ENCODE measurements around the gene PTH1R.

Gene PTH1R

GRCh38 chr3:46844881-46845312, 32.6 kb upstream of the PTH1R start:
- no peak overlapping the region for H2BK12ac ChIP-seq (ENCODE audit: low read length in 2 of 2)
- peak overlapping the region; percentile 87 for H3K9ac ChIP-seq (ENCODE audit: low read length)

GRCh38 chr3:46845397-46845859, 32.1 kb upstream of the PTH1R start:
- Histone ChIP-seq H2AFZ (ENCODE audit: low read depth, low read length) (peak overlapping the region; percentile 100), H3K79me1 (replicated peaks; ENCODE audit: low read length, poor library complexity, severe bottlenecking) (no peaks in the 10 kb centered on the region), H4K91ac (ENCODE audit: low read length) (peak overlapping the region; percentile 91), H2BK15ac (ENCODE audit: low read depth, poor library complexity, severe bottlenecking) (peak overlapping the region; percentile 6), H3K27ac (ENCODE audit: low read length, poor library complexity, severe bottlenecking) (peak overlapping the region; percentile 47), H3K4ac (ENCODE audit: low read depth in 1 of 2, low read length in 2 of 2) (peak overlapping the region; percentile 65 to 85), H3K14ac (ENCODE audit: low read length in 2 of 2) (peak overlapping the region in 1 of 2 experiments; percentile 83), H3K4me2 (ENCODE audit: low read length, poor library complexity, severe bottlenecking) (peak overlapping the region; percentile 79), H2BK12ac (ENCODE audit: low read length in 2 of 2) (peak overlapping the region in 1 of 2 experiments; percentile 54), H2BK5ac (ENCODE audit: low read depth, low read length, poor library complexity, severe bottlenecking) (no peak overlapping the region), H4K8ac (ENCODE audit: low read length) (peak overlapping the region; percentile 99), H3K4me3 (ENCODE audit: insufficient read depth in 1 of 2, low read depth in 1 of 2, low read length in 2 of 2) (peak overlapping the region; percentile 60 to 69), H2AK5ac (ENCODE audit: low read length, severe bottlenecking) (no peak overlapping the region), H2BK120ac (ENCODE audit: low read depth, low read length) (peak overlapping the region; percentile 83), H3K18ac (ENCODE audit: low read depth in 1 of 2, low read length in 2 of 2) (peak overlapping the region; percentile 90 to 97), H3K9me3 (ENCODE audit: control insufficient read depth, low read length) (peaks cover 23% of the 10 kb centered on the region), H3K4me1 (ENCODE audit: control insufficient read depth, insufficient read depth, low read depth, low read length) (peaks cover 17% of the 10 kb centered on the region), H3K23ac (ENCODE audit: low read length in 2 of 2) (no peak overlapping the region), H3K9ac (ENCODE audit: low read length) (peak overlapping the region; percentile 87), H3K27me3 (ENCODE audit: control insufficient read depth in 1 of 2, insufficient read depth in 1 of 2, low read length in 2 of 2) (no peaks in the 10 kb centered on the region), H3K36me3 (ENCODE audit: control insufficient read depth in 1 of 2, insufficient read depth in 2 of 2, low read depth in 1 of 2, low read length in 2 of 2) (no peaks in the 10 kb centered on the region)
- DNase-seq = peak; percentile 75
- 9% methylated on average over 23 of the region's 23 CpGs for WGBS

More at GRCh38 chr3:46844881-46845312, 32.6 kb upstream of the PTH1R start:
- Histone ChIP-seq H2BK15ac (ENCODE audit: low read depth, poor library complexity, severe bottlenecking) (peak overlapping the region; percentile 6), H4K91ac (ENCODE audit: low read length) (peak overlapping the region; percentile 6), H3K36me3 (ENCODE audit: control insufficient read depth in 1 of 2, insufficient read depth in 2 of 2, low read depth in 1 of 2, low read length in 2 of 2) (no peaks in the 10 kb centered on the region), H2BK5ac (ENCODE audit: low read depth, low read length, poor library complexity, severe bottlenecking) (no peak overlapping the region), H3K4me3 (ENCODE audit: insufficient read depth in 1 of 2, low read depth in 1 of 2, low read length in 2 of 2) (peak overlapping the region in 1 of 2 experiments; percentile 69), H2AFZ (ENCODE audit: low read depth, low read length) (peak overlapping the region; percentile 100), H3K14ac (ENCODE audit: low read length in 2 of 2) (no peak overlapping the region), H3K27ac (ENCODE audit: low read length, poor library complexity, severe bottlenecking) (no peak overlapping the region), H2BK120ac (ENCODE audit: low read depth, low read length) (no peak overlapping the region), H3K9me3 (ENCODE audit: control insufficient read depth, low read length) (peaks cover 27% of the 10 kb centered on the region), H2AK5ac (ENCODE audit: low read length, severe bottlenecking) (no peak overlapping the region), H3K27me3 (ENCODE audit: control insufficient read depth in 1 of 2, insufficient read depth in 1 of 2, low read length in 2 of 2) (no peaks in the 10 kb centered on the region), H3K4me1 (ENCODE audit: control insufficient read depth, insufficient read depth, low read depth, low read length) (peaks cover 17% of the 10 kb centered on the region), H3K4ac (ENCODE audit: low read depth in 1 of 2, low read length in 2 of 2) (no peak overlapping the region), H3K4me2 (ENCODE audit: low read length, poor library complexity, severe bottlenecking) (peak overlapping the region; percentile 79), H3K18ac (ENCODE audit: low read depth in 1 of 2, low read length in 2 of 2) (peak overlapping the region in 1 of 2 experiments; percentile 90), H4K8ac (ENCODE audit: low read length) (peak overlapping the region; percentile 99), H3K23ac (ENCODE audit: low read length in 2 of 2) (no peak overlapping the region), H3K79me1 (replicated peaks; ENCODE audit: low read length, poor library complexity, severe bottlenecking) (no peaks in the 10 kb centered on the region)
- WGBS = 37% methylated on average over 10 of the region's 11 CpGs
- no peak for DNase-seq

GRCh38 chr3:46845860-46846623, 31.5 kb upstream of the PTH1R start:
- Histone ChIP-seq H2BK120ac (ENCODE audit: low read depth, low read length) (peak overlapping the region; percentile 83), H3K4me2 (ENCODE audit: low read length, poor library complexity, severe bottlenecking) (peak overlapping the region; percentile 79), H3K4me3 (ENCODE audit: insufficient read depth in 1 of 2, low read depth in 1 of 2, low read length in 2 of 2) (peak overlapping the region; percentile 60 to 71), H3K79me1 (replicated peaks; ENCODE audit: low read length, poor library complexity, severe bottlenecking) (no peaks in the 10 kb centered on the region), H2AK5ac (ENCODE audit: low read length, severe bottlenecking) (no peak overlapping the region), H4K8ac (ENCODE audit: low read length) (peak overlapping the region; percentile 99), H3K27me3 (ENCODE audit: control insufficient read depth in 1 of 2, insufficient read depth in 1 of 2, low read length in 2 of 2) (no peaks in the 10 kb centered on the region), H3K4me1 (ENCODE audit: control insufficient read depth, insufficient read depth, low read depth, low read length) (peaks cover 17% of the 10 kb centered on the region), H2AFZ (ENCODE audit: low read depth, low read length) (peak overlapping the region; percentile 100), H4K91ac (ENCODE audit: low read length) (peak overlapping the region; percentile 91), H3K14ac (ENCODE audit: low read length in 2 of 2) (peak overlapping the region in 1 of 2 experiments; percentile 96), H3K9ac (ENCODE audit: low read length) (peak overlapping the region; percentile 87), H2BK12ac (ENCODE audit: low read length in 2 of 2) (peak overlapping the region in 1 of 2 experiments; percentile 75), H3K4ac (ENCODE audit: low read depth in 1 of 2, low read length in 2 of 2) (peak overlapping the region; percentile 65 to 85), H3K18ac (ENCODE audit: low read depth in 1 of 2, low read length in 2 of 2) (peak overlapping the region; percentile 90 to 97), H3K27ac (ENCODE audit: low read length, poor library complexity, severe bottlenecking) (peak overlapping the region; percentile 47), H2BK5ac (ENCODE audit: low read depth, low read length, poor library complexity, severe bottlenecking) (no peak overlapping the region), H3K9me3 (ENCODE audit: control insufficient read depth, low read length) (peaks cover 17% of the 10 kb centered on the region), H3K23ac (ENCODE audit: low read length in 2 of 2) (peak overlapping the region in 1 of 2 experiments; percentile 5), H3K36me3 (ENCODE audit: control insufficient read depth in 1 of 2, insufficient read depth in 2 of 2, low read depth in 1 of 2, low read length in 2 of 2) (no peaks in the 10 kb centered on the region), H2BK15ac (ENCODE audit: low read depth, poor library complexity, severe bottlenecking) (peak overlapping the region; percentile 53)
- WGBS = 13% methylated on average over 43 of the region's 53 CpGs
- peak; percentile 74 for DNase-seq

Measured in mesenchymal stem cell (in vitro differentiated cells and primary cell).